Breast epithelium (tissue), 3 donors: ENCODE data around the gene C9orf153.

Source experiments
- POLR2A ChIP-seq: fragments of 450-650 bp; IDR thresholded peaks from one replicate; pipeline ENCODE4 v1.6.1; 2016; ENCODE audit warnings: antibody characterized with exemption, mild to moderate bottlenecking, moderate library complexity
- POLR2AphosphoS5 ChIP-seq, 3 donors: sonication (generic); formaldehyde crosslinking; IDR thresholded peaks; one replicate each; pipeline ENCODE4 v1.6.1; 2017; ENCODE audit warnings: antibody characterized with exemption in 3 of 3
- TF ChIP-seq, protein P1 (sequence below), 3 donors: fragments of 450-650 bp; IDR thresholded peaks; one replicate each; pipeline ENCODE4 v1.5.1; 2016 to 2017; ENCODE audit warnings: antibody characterized with exemption in 3 of 3, mild to moderate bottlenecking in 3 of 3, moderate library complexity in 3 of 3

- no peak for TF ChIP-seq POLR2AphosphoS5 (IDR thresholded peaks at IDR 0.05)
- TF ChIP-seq, protein P1, sequence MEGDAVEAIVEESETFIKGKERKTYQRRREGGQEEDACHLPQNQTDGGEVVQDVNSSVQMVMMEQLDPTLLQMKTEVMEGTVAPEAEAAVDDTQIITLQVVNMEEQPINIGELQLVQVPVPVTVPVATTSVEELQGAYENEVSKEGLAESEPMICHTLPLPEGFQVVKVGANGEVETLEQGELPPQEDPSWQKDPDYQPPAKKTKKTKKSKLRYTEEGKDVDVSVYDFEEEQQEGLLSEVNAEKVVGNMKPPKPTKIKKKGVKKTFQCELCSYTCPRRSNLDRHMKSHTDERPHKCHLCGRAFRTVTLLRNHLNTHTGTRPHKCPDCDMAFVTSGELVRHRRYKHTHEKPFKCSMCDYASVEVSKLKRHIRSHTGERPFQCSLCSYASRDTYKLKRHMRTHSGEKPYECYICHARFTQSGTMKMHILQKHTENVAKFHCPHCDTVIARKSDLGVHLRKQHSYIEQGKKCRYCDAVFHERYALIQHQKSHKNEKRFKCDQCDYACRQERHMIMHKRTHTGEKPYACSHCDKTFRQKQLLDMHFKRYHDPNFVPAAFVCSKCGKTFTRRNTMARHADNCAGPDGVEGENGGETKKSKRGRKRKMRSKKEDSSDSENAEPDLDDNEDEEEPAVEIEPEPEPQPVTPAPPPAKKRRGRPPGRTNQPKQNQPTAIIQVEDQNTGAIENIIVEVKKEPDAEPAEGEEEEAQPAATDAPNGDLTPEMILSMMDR (IDR thresholded peaks at IDR 0.05) = no peak
- no peak for TF ChIP-seq POLR2A
Observed at GRCh38 chr9:86186696-86187095, 72.8 kb downstream of the C9orf153 start.
